GM23338 (cell line): ENCODE measurements around the gene IL36RN.

Experiments
- EZH2 ChIP-seq: fragments of 200-600 bp; sonication (generic); IDR thresholded peaks from one replicate; pipeline ENCODE4 v1.8.0; 2017; ENCODE audit warnings: antibody characterized with exemption, mild to moderate bottlenecking, low read depth; ENCODE audit not compliant: unreplicated experiment
- EZH2phosphoT487 ChIP-seq: fragments of 200-600 bp; sonication (generic); IDR thresholded peaks from one replicate; pipeline ENCODE4 v1.8.1; 2018; ENCODE audit warnings: antibody characterized with exemption; ENCODE audit not compliant: unreplicated experiment
- JUNB ChIP-seq: IDR thresholded peaks from one replicate; pipeline ENCODE4 v1.6.1; 2016; ENCODE audit warnings: antibody characterized with exemption; ENCODE audit not compliant: unreplicated experiment
- TF ChIP-seq, protein P1 (sequence below): IDR thresholded peaks from one replicate; pipeline ENCODE4 v1.6.1; 2018; ENCODE audit warnings: antibody characterized with exemption; ENCODE audit not compliant: unreplicated experiment
- TF ChIP-seq, protein P2 (sequence below), 2 experiments: fragments of 200-600 bp in 1 of 2; sonication (generic) in 1 of 2; conservative IDR thresholded peaks; 2 replicates each; pipeline versions ENCODE4 v1.5.1 to v1.6.1; 2016 to 2017; ENCODE audit warnings: antibody characterized with exemption in 2 of 2, low read depth in 2 of 2, mild to moderate bottlenecking in 2 of 2, moderate library complexity in 1 of 2

DNA sequence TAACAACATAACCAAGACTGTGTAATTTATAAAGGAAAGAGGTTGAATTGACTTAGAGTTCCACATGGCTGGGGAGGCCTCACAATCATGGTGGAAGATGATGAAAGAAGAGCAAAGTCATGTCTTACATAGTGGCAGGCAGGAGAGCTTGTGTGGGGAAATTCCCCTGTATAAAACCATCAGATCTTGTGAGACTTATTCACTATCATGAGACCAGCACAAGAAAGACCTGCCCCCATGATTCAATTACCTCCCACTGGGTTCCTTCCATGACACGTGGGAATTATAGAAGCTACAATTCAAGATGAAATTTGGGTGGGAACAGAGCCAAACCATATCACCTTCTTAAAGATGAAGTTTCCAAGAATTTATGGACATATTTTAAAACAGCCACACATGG is 2.5 kb upstream of the IL36RN start:
- TF ChIP-seq, protein P1, sequence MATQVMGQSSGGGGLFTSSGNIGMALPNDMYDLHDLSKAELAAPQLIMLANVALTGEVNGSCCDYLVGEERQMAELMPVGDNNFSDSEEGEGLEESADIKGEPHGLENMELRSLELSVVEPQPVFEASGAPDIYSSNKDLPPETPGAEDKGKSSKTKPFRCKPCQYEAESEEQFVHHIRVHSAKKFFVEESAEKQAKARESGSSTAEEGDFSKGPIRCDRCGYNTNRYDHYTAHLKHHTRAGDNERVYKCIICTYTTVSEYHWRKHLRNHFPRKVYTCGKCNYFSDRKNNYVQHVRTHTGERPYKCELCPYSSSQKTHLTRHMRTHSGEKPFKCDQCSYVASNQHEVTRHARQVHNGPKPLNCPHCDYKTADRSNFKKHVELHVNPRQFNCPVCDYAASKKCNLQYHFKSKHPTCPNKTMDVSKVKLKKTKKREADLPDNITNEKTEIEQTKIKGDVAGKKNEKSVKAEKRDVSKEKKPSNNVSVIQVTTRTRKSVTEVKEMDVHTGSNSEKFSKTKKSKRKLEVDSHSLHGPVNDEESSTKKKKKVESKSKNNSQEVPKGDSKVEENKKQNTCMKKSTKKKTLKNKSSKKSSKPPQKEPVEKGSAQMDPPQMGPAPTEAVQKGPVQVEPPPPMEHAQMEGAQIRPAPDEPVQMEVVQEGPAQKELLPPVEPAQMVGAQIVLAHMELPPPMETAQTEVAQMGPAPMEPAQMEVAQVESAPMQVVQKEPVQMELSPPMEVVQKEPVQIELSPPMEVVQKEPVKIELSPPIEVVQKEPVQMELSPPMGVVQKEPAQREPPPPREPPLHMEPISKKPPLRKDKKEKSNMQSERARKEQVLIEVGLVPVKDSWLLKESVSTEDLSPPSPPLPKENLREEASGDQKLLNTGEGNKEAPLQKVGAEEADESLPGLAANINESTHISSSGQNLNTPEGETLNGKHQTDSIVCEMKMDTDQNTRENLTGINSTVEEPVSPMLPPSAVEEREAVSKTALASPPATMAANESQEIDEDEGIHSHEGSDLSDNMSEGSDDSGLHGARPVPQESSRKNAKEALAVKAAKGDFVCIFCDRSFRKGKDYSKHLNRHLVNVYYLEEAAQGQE: no peak
- no peak for TF ChIP-seq EZH2
- no peak for TF ChIP-seq JUNB
- TF ChIP-seq, protein P2, sequence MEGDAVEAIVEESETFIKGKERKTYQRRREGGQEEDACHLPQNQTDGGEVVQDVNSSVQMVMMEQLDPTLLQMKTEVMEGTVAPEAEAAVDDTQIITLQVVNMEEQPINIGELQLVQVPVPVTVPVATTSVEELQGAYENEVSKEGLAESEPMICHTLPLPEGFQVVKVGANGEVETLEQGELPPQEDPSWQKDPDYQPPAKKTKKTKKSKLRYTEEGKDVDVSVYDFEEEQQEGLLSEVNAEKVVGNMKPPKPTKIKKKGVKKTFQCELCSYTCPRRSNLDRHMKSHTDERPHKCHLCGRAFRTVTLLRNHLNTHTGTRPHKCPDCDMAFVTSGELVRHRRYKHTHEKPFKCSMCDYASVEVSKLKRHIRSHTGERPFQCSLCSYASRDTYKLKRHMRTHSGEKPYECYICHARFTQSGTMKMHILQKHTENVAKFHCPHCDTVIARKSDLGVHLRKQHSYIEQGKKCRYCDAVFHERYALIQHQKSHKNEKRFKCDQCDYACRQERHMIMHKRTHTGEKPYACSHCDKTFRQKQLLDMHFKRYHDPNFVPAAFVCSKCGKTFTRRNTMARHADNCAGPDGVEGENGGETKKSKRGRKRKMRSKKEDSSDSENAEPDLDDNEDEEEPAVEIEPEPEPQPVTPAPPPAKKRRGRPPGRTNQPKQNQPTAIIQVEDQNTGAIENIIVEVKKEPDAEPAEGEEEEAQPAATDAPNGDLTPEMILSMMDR (conservative IDR thresholded peaks at IDR 0.05; ENCODE audit: low read depth in 2 of 2): no peak
- no peak for TF ChIP-seq EZH2phosphoT487
